Keratinocyte (primary cell): ENCODE measurements around the gene MDFIC2. TPM values are rescaled to one million over a fixed set of nuclear protein-coding genes. Genes with fewer than 3 reads are reported as not detected.

ENCODE experiments used
- DNase-seq: peaks from one replicate; pipeline ENCODE4 v3.0.0-alpha.2; 2011; ENCODE audit warnings: low read depth, missing footprints, low spot score
- FAIRE-seq: peaks from 2 replicates; lab custom pipeline; 2011; peaks lifted over from hg19 to GRCh38; lab: Jason Lieb, UNC
- H2AFZ ChIP-seq: 2 replicates; pipeline ENCODE4 v1.6.0; 2012; ENCODE audit warnings: low read length, control low read depth, inconsistent platforms; ENCODE audit not compliant: control insufficient read depth
- H3K27ac ChIP-seq: 2 replicates; pipeline ENCODE4 v1.5.1; 2011; ENCODE audit warnings: low read length; ENCODE audit not compliant: control insufficient read depth, insufficient read depth
- H3K27me3 ChIP-seq: 3 replicates; pipeline ENCODE4 v1.6.0; 2011; ENCODE audit warnings: low read length; ENCODE audit not compliant: control insufficient read depth, insufficient read depth; ENCODE audit errors: extremely low read depth
- H3K36me3 ChIP-seq, 2 experiments: 2 replicates in 1 of 2; 3 replicates in 1 of 2; pipeline ENCODE4 v1.5.1; 2011; ENCODE audit warnings: low read length in 2 of 2, mild to moderate bottlenecking in 1 of 2; ENCODE audit not compliant: control insufficient read depth in 2 of 2, insufficient read depth in 2 of 2; ENCODE audit errors: extremely low read depth in 1 of 2
- H3K4me1 ChIP-seq: 3 replicates; pipeline ENCODE4 v1.5.1; 2011; ENCODE audit warnings: low read length; ENCODE audit not compliant: control insufficient read depth, insufficient read depth; ENCODE audit errors: extremely low read depth
- H3K4me2 ChIP-seq: 3 replicates; pipeline ENCODE4 v1.6.0; 2011; ENCODE audit warnings: low read depth, low read length; ENCODE audit not compliant: control insufficient read depth, insufficient read depth; ENCODE audit errors: extremely low read depth
- H3K4me3 ChIP-seq, 3 experiments: fragments of 200-600 bp in 1 of 3; sonication (generic) in 1 of 3; 2 replicates in 2 of 3; 3 replicates in 1 of 3; pipeline ENCODE4 v1.5.1; 2011 to 2016; ENCODE audit warnings: low read length in 3 of 3, mild to moderate bottlenecking in 3 of 3, control low read depth in 2 of 3, inconsistent platforms in 1 of 3, low read depth in 1 of 3, mixed read lengths in 1 of 3, mixed run types in 1 of 3, moderate library complexity in 1 of 3; ENCODE audit not compliant: control insufficient read depth in 2 of 3, insufficient read depth in 2 of 3; ENCODE audit errors: extremely low read depth in 1 of 3
- H3K79me2 ChIP-seq: 2 replicates; pipeline ENCODE4 v1.6.0; 2012; ENCODE audit warnings: low read length; ENCODE audit not compliant: control insufficient read depth, insufficient read depth
- H3K9ac ChIP-seq: 3 replicates; pipeline ENCODE4 v1.6.0; 2011; ENCODE audit warnings: low read length; ENCODE audit not compliant: control insufficient read depth, insufficient read depth; ENCODE audit errors: extremely low read depth
- H3K9me1 ChIP-seq: 3 replicates; pipeline ENCODE4 v1.6.0; 2011; ENCODE audit warnings: low read length; ENCODE audit not compliant: control insufficient read depth, insufficient read depth; ENCODE audit errors: extremely low read depth
- H3K9me3 ChIP-seq: 2 replicates; pipeline ENCODE4 v1.5.1; 2012; ENCODE audit warnings: low read depth, low read length; ENCODE audit not compliant: control insufficient read depth
- H4K20me1 ChIP-seq: 3 replicates; pipeline ENCODE4 v1.6.0; 2011; ENCODE audit warnings: low read length; ENCODE audit not compliant: control insufficient read depth, insufficient read depth; ENCODE audit errors: extremely low read depth
- CTCF ChIP-seq, 3 experiments: IDR thresholded peaks in 1 of 3; conservative IDR thresholded peaks in 1 of 3; optimal IDR thresholded peaks in 1 of 3; 2 replicates in 2 of 3; 3 replicates in 1 of 3; pipeline versions ENCODE3 to v1.5.1; 2011; ENCODE audit warnings: low read length in 3 of 3, mild to moderate bottlenecking in 3 of 3, moderate library complexity in 2 of 3, control low read depth in 1 of 3, inconsistent platforms in 1 of 3; ENCODE audit not compliant: insufficient read depth in 2 of 3; ENCODE audit errors: extremely low read depth in 1 of 3
- EZH2 ChIP-seq: IDR thresholded peaks from one replicate; pipeline ENCODE4 v1.6.1; 2012; ENCODE audit warnings: inconsistent platforms, mild to moderate bottlenecking, low read length, moderate library complexity
- dilution Hi-C: fragments of 300-500 bp; cut with MboI; formaldehyde crosslinking; loops from one replicate; pipeline ENCODE4 v1.7.0; 2020; ENCODE audit warnings: low sequenced_read_pairs; ENCODE audit not compliant: extremely low pct_ligation_motif_present
- polyA plus RNA-seq, 5 experiments: library from polyadenylated mRNA; depleted of rRNA in 3 of 5; stranded (reverse) in 3 of 5; stranded (forward) in 1 of 5; unstranded in 1 of 5; fragments of >200 nt; gene quantifications; 1 replicate in 1 of 5; 2 replicates in 3 of 5; 3 replicates in 1 of 5; pipeline versions ENCODE4 v1.2.1 to v1.2.3, GENCODE V29; 2011 to 2012; ENCODE audit warnings: missing spikeins in 2 of 5, low read depth in 1 of 5, low replicate concordance in 1 of 5

MDFIC2 gene
- polyA plus RNA-seq, 1 donor (not counting 4 experiments of a cell fraction or from before 2014, with no cell fraction given): not detected

GRCh38 chr3:70359711-70360110 is 47.3 kb upstream of the MDFIC2 start:
- Histone ChIP-seq H3K27ac (no peak overlapping the region), H3K9me3 (no peaks in the 10 kb centered on the region), H3K79me2 (no peaks in the 10 kb centered on the region), H3K4me1 (no peaks in the 10 kb centered on the region), H3K36me3 (no peaks in the 10 kb centered on the region), H3K4me2 (no peak overlapping the region), H2AFZ (no peak overlapping the region), H3K27me3 (no peaks in the 10 kb centered on the region), H3K9ac (no peak overlapping the region), H3K9me1 (no peaks in the 10 kb centered on the region), H4K20me1 (no peaks in the 10 kb centered on the region), H3K4me3 (no peak overlapping the region)
- TF ChIP-seq EZH2: no peak
- no peak for TF ChIP-seq CTCF (optimal IDR thresholded peaks at IDR 0.05 in 1 of 3, IDR thresholded peaks at IDR 0.05 in 1 of 3, conservative IDR thresholded peaks at IDR 0.05 in 1 of 3; ENCODE audit: extremely low read depth in 1 of 3, insufficient read depth in 2 of 3, low read length in 3 of 3)
- DNase-seq (no peak), FAIRE-seq (no peak)
- dilution Hi-C loops: no loop called here

- dilution Hi-C loops: no loop called here
- H3K4me1 ChIP-seq: no peaks in the 10 kb centered on the region
- peak in 2 of 3 experiments; percentile 46 to 54 for TF ChIP-seq CTCF (optimal IDR thresholded peaks at IDR 0.05 in 1 of 3, IDR thresholded peaks at IDR 0.05 in 1 of 3, conservative IDR thresholded peaks at IDR 0.05 in 1 of 3; ENCODE audit: extremely low read depth in 1 of 3, insufficient read depth in 2 of 3, low read length in 3 of 3)
- no peak for TF ChIP-seq EZH2
- H3K9ac ChIP-seq: no peak overlapping the region
- H3K36me3 ChIP-seq: no peaks in the 10 kb centered on the region
- H4K20me1 ChIP-seq: no peaks in the 10 kb centered on the region
- H3K9me3 ChIP-seq: no peaks in the 10 kb centered on the region
- H3K4me2 ChIP-seq: no peak overlapping the region
- no peaks in the 10 kb centered on the region for H3K9me1 ChIP-seq
- no peak for FAIRE-seq
- H3K4me3 ChIP-seq: no peak overlapping the region
- no peak overlapping the region for H2AFZ ChIP-seq
- no peak for DNase-seq
- H3K27me3 ChIP-seq: no peaks in the 10 kb centered on the region
- no peak overlapping the region for H3K27ac ChIP-seq
- H3K79me2 ChIP-seq: no peaks in the 10 kb centered on the region
These were observed 46.6 kb upstream of the MDFIC2 start for GRCh38 chr3:70358978-70359580.
